Superior temporal gyrus (tissue), 1 donor: Measurements from ENCODE around the gene THUMPD1.
"Not testable (repeated sequence)": the region's sequence is repeated elsewhere in the genome, so short reads cannot be mapped to it uniquely, and the experiment has no call there.

ENCODE experiments used
- DNase-seq: peaks from one replicate; pipeline ENCODE4 v3.0.0-alpha.2; 2016; ENCODE audit errors: extremely low spot score

THUMPD1 gene

DNA sequence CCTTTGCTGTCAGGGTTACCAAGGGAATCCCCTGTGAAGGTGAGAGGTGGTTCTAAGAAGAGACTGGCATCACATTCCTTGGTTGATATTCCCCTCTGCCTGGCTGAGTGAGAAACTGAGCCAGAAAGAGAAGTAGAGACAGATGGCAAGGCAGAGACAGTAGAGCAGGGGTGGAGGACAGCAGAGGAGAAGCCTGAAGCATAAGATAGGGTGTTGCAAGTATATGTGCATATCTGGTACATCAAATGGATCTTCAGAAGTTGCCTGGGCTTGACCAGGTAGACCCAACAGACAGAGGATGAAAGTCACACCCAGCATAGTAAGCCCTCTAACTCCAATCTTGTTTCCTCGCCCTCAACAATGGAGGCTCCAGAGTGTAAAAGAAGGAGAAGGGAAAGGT lies 7.9 kb upstream of the THUMPD1 start:
- no peak for DNase-seq

DNA sequence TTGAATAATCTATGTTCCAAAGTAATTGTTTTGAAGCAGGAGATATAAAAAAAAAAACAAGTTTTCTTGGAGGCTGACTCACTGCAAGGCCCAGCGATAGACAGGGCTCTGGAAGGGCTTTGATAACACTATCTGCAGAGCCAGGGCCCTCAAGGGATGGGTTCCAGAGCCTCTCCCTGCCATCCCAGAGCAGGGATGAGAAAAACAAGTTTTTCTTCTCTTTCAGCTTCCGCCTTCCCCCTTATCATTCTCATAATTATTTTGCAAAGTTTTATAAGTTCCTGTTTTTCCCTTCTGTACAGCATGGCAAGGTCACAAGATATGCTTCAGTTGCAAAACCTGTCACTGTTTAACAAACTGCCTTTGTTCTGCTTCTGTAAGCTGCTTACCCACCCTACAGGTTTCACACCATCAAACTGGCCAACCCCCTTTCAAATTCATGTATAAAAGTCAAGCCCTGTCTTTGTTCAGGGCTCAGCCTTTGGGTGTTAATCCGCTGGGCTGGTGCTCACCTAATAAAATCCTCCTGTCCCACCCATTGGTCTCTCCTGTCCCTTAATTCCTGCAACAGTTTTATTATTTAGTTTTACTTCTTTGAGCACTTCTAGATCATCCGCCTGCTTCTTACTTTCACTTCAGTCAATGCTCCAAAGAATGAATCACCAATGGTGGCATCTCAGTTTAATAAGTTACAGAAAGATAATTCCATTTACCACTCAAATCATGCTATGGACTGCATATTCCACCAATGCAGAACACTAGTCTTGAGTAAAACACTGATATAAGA lies 5.6 kb upstream of the THUMPD1 start:
- no peak for DNase-seq

DNA sequence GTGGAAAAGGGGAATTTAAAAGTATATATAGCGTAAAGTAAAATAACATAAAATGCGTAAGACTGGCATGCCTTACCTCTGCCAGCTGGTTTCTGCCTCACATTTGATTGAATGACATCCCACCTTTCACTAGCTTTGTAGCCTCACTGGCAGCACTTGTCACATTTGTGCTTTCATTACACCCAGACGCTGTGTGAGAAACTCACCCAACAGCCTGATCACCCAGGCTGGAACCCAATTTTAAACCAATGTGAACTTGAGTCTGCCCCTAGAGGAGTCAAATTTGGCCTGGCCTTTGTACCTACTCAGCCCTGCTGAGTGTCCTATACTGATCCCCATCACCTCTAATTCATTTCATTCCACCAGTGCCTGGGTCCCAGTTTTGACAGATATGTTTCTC lies 4.8 kb upstream of the THUMPD1 start:
- DNase-seq, result no peak

DNA sequence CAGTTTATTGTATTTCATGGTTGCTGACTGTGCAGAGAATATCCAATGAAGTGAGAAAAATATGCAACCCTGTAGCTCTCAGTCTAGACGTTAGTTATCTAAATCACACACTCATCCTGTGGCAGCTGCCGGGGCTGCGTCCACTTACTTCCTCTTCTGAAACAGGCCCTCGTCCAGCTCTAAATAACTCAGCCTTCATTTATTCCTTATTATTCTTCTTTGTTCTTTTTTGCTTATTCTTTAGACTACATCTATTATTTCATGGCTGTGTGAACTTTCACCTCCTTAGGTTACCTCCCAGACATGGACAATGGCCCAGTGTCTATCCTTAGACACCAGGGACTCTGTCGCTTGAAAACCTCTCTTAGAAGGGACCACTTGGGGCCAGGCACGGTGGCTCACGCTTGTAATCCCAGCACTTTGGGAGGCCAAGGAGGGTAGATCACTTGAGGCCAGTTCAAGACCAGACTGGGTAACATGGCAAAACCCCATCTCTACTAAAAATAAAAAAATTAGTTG lies 3.4 kb upstream of the THUMPD1 start:
- DNase-seq, result no peak

DNA sequence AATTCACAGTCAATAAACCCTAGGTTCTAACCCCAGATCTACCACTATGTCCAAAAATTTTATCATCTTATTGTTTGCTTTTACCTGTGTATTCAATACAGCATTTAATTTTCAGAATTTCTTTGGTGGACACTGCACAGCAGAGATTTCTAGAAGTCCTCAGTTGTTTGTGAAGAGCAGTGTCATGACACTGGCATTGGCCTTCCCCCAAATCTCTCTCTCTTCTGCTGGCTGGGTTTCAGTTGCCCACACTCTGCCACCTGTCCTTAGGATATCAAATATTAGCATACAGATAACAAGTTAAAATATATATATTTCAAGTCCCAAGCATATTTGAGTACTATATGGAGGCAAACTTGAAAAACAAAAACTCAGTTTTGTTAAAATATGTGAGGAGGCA lies 2.0 kb upstream of the THUMPD1 start:
- no peak for DNase-seq

DNA sequence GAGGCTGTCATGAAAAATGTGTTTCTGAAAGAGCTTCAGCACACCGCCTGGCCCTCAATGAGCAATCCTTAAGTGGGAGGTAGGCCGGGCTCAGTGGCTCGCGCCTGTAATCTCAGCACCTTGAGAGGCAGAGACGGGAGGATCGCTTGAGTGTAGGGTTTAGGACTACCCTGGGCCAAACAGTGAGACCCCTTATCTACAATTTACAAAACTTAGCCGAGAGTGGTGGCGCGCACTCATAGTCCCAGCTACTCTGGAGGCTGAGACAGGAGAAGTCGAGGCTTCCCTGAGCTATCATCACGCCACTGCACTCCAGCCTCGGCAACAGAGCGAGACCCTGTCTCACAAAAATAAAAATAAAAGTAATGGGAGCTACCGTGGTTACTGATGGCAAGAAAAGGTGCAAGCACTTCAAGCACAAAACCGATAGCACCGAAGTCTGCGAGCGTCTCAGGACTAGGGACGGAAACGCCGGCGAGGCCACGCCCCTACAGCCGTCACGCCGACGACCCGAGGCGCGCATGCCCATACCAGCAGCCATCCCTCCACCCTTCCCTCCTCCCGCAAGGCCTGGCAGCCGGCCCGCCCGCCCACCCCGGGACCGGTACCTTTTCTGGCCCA lies 607 bp downstream of the THUMPD1 start:
- DNase-seq, result peak; percentile 84

DNA sequence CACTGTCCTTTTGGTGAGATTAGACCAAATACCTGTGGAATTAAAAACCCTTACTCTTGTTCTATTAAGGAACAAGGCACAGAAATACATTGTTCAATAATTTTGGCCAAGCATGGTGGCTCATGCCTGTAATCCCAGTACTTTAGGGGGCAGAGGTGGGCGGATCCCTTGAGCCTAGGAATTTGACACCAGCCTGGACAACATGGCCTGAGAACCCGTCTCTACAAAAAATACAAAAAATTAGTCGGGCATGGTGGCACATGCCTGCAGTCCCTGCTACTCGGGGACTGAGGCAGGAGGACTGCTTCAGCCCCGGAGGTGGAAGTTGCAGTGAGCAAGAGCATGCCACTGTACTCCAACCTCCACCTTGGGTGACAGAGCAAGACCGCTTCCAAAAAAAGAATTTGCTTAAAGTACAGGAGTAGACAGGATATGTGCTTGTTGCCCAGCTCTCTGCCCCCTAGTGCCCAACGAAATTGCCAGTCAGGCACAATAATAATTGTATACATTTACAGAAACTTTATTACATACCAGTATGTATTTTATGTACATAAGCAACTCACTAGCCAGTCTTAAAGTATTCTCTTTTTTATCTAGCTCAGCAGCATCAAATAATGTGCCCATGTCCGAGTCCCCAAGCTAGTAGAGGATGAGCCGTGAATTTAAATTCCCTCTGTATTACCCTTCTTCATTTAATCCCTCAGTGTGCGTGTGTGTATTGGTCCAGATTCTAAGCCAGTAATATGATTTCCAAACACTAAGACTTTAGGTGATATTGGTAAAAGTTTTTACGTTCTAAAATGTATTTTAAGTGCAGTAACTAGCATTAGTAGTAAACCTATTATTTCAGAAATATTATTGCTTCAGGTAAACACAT lies 1.4 kb downstream of the THUMPD1 start:
- no peak for DNase-seq

DNA sequence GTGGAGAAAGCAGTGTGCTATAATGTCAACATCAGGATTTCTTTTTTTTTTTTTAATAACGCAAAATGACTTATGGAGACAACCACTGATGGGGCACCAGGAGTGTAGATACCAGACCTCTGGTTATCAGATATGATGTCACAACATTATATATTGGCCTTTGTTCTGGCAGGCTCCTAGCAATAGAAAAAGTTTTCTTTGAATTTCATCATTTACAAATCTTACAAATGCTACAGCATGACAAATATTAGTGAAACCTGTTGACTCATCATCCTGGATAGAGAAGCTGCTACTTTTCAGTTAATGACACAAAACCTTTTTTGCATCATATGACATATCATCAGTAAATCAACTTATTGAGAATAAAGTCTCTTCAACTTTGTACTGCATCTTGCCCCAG lies 6.1 kb downstream of the THUMPD1 start:
- DNase-seq, result no peak

DNA sequence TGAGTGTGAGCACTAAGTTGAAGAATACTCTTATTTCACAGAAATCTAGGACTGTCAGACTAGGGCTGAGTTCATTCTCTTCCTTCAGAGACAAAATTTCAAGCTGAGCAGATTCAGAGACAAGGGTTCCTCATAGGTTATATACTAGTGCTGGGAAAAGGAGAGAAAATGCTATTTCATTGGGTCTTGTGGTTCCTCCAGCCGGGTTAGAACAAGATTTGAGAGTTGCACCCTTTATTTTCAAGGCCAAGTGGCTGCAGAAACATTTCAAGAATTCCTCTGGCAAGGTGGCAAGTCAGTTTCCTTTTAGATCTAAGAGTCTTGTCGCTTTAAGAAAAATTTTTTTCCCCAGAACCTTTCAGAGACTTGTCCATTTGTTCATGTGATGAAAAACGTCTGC lies 6.8 kb downstream of the THUMPD1 start:
- no peak for DNase-seq

DNA sequence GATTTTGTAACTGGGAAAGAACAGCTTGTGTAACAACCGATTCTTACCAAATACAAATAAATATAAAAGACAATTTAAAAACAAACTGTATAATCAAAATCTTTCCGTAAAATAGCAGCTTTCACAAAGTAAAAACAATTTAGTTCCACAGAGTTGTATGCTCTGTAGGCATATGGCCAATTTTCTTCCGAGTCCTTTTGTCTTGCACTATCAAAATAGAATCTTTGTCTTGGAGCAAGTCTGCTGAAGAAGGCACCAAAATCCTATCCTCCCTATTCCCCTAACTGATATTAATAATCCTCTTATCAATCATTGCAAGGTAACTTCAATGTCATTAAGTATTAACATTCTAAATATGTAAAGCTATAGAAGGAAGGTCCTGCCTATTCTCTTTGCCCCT lies 7.6 kb downstream of the THUMPD1 start:
- peak; percentile 40 for DNase-seq

DNA sequence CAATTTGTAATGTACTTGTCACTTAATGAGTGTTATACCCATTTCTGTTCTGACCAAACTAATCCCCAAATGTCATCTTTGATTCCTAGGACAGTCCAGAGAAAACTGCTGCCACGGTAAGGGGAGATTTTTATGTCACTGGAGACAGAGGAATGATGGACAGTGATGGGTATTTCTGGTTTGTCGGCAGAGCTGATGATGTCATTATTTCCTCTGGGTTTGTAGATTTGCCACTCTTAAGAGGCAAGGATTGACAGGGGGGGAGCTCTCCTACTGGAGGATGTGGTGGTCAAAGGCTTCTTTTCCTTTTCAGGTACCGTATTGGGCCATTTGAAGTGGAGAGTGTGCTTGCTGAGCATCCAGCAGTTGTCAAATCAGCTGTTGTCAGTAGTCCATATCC lies 12.5 kb downstream of the THUMPD1 start:
- no peak for DNase-seq

DNA sequence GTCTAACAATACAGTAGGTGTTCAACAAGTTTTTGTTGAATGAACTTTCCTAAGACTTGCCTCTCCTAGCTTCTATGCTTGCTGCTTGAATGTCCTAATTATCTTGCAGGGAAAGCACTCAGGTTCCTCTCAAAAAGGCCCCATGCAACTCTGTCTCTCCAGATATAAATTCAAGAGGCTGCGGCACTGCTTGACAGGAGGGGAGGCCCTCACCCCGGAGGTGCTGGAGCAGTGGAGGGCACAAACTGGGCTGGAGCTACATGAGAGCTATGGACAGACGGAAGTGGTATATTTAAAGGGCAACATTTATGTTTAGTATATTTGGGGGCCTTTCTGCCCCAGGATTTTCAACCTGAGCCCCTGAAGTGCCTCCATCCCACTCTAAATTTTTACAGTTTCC lies 14.4 kb downstream of the THUMPD1 start:
- DNase-seq, result no peak

DNA sequence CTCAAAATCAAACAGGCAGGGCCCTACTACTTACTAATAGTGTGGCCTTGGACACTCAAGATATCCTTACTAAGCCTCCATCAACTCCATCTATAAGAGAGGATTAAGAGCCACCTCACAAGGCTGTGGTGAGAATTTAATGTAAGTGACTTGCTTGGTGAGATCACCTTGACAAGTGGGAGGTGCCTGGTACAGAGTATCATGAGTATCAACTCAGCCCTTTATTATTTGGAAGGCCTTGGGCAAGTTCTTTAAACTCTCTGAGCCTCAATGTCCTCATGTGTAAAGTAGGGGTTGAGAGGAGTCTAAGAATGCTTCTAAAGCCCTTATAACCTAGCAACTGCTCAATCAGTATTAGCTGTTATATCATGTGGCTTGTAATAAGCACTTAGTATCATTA lies 15.0 kb downstream of the THUMPD1 start:
- DNase-seq, result no peak

DNA sequence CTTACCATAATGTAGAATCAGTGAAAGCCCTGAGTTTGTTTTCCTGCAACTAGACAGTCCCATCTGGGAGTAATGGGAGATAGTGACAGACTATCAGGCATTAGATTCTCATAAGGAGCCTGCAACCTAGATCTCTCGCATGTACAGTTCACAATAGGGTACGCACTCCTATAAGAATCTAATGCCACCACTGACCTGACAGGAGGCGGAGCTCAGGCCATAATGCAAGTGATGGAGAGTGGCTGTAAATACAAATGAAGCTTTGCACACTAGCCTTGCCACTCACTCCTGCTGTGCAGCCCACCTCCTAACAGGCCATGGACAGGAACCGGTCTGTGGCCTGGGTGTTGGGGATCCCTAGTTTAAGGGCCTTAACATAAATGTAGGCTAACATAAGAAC lies 21.4 kb downstream of the THUMPD1 start:
- DNase-seq, result no peak

DNA sequence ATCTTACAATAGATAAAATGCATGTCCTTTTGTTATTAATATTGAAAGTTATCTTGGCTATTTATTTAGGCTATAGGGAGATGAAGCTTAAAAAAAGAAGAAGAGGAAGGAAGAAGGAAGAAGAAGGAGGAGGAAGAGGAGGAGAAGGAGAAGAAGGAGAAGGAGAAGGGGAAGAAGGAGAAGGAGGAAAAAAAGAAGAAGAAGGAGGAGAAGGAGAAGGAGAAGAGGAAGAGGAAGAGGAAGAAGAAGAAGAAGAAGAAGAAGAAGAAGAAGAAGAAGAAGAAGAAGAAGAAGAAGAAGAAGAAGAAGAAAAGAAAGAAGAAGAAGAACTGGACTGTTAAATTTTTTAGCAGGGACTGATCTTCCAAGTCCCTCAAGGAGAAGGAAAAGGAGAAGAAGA lies 23.9 kb downstream of the THUMPD1 start:
- DNase-seq, result not testable (repeated sequence)

DNA sequence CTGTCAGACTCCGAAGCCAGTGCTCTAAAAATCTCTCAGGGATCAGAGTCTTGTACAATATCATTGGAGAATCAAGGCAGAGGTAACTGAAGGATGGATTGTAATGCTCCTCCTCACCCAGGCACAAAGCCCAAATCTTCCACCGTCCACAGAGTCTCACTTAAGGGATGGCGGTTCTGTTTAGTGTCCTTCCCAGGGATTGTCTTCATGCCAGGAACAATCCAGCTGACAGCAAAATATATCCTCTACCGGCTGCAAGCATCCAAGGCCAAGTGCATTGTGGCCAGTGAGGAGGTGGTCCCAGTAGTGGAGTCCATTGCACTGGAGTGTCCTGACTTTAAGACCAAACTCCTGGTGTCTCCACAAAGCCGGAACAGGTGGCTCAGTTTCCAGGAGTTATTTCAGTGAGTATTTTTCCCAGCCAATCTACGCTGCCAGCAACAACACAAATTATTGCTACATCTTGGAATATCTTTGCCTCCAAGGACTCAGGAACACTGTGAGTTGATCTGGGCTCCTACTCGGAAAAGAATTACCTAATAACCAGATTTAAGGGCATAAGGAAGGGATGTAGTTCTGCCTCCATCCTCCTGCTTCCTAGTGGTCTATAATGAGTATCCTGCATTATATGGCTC lies 30.2 kb downstream of the THUMPD1 start:
- no peak for DNase-seq

DNA sequence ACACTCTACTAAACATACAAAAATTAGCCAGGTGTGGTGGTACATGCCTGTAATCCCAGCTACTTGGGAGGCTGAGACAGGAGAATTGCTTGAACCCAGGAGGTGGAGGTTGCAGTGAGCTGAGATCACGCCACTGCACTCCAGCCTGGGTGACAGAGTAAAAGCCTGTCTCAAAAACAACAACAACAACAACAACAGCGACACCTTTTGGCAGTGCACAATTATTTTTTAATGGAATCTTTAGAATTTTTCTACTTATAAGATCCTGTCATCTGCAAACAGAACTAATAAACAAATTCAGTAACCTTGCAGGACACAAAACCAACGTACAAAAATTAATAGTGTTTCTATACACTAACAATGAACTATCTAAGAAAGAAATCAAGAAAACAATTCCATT lies 33.5 kb downstream of the THUMPD1 start:
- not testable (repeated sequence) for DNase-seq

DNA sequence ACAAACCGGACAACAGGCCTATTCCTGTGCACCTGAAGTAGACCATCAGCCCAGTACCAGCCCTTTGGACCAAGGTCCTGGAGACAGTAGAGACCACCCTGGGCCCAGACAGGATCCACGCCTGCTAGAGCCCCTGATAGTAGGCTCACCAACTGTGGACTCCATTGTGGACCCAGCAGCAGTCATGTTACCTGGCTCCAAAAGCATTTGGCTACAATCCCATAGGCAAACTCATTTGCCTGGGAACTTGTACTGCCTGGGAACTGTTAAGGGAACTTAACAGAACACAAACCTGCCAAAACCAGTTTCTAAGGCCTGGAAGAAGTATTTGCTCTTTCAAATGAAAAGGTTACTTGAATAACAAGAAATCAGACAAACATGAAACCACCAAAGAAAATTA lies 34.2 kb downstream of the THUMPD1 start:
- DNase-seq, result no peak

DNA sequence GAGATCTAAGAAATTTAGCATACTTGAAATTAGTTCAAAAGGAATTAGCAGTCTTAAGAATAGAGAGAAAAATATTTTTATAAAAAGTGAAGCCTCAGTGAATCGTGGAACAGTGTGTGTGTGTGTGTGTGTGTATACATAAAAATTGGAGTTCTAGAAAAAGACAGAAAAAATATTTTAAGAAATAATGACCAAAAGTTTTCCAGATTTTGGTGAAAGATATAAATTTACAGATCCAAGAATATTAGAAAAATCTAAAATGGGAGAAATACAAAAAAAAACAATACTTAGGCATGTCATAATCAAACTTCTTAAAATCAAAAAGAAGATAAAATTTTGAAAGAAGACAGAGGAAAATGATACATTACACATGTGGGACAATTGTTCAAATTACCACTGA lies 35.6 kb downstream of the THUMPD1 start:
- DNase-seq, result not testable (repeated sequence)

DNA sequence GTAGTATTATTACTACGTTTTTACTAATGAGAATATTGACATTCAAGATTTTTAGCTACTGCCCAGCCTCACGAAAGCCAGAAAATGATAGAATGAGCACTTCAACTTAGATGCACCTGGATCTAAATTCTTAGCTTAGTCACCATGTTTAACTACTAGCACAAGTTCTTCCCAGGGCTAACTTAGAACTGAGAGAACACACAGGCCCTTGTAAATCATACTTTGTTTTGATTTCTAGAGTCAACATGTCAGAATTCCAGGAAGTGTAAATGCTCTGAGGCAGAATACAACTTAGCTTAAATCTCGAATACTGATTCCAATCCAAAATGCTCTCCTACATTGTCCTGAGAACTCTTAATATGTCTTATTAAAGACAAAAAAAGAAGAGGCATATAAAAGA lies 37.3 kb downstream of the THUMPD1 start:
- DNase-seq, result no peak

DNA sequence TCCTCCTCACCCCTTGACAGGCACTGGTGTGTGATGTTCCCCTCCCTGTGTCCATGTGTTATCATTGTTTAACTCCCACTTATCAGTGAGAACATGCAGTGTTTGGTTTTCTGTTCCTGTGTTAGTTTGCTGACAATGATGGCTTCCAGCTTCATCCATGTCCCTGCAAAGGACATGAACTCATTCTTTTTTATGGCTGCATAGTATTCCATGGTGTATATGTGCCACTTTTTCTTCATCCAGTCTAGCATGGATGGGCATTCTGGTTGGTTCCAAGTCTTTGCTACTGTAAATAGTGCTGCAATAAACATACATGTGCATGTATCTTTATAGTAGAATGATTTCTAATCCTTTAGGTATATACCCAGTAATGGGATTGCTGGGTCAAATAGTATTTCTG lies 39.9 kb downstream of the THUMPD1 start:
- DNase-seq, result not testable (repeated sequence)

DNA sequence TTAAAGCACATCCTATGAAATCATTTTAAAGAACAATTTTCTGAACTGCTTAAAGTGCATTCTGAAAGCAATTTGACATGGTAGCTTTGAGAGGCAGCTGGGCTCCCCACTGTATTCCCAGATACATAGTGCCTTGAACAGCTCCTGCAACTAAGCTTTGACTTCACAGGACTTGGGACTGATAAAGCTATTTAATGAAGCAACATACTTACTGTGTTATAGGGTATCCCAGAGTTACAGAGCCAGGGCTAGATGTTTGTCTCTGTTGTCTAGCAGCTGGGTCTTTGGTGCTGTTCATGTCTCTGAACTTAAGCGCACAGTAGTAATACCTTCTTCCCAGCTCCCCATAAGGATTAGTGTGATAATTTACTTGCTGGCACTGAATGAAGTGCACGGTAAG lies 45.0 kb downstream of the THUMPD1 start:
- DNase-seq, result no peak
